Osteocyte (in vitro differentiated cells): ENCODE measurements around the gene PSTPIP1. TPM values are rescaled to one million over a fixed set of nuclear protein-coding genes. Genes with fewer than 3 reads are reported as not detected.

Experiments
- DNase-seq: peaks from one replicate; pipeline ENCODE4 v3.0.0; 2021; ENCODE audit warnings: mixed read lengths; ENCODE audit not compliant: unreplicated experiment; ENCODE audit errors: extremely low spot score
- H3K27ac Mint-ChIP-seq: one replicate; pipeline ENCODE4 v1.8.0; 2021; ENCODE audit warnings: mild to moderate bottlenecking, mixed read lengths; ENCODE audit not compliant: unreplicated experiment
- H3K27me3 Mint-ChIP-seq: one replicate; pipeline ENCODE4 v1.8.0; 2021; ENCODE audit warnings: mixed read lengths; ENCODE audit not compliant: unreplicated experiment
- H3K36me3 Mint-ChIP-seq: one replicate; pipeline ENCODE4 v1.8.0; 2021; ENCODE audit warnings: mixed read lengths; ENCODE audit not compliant: unreplicated experiment
- H3K4me1 Mint-ChIP-seq: one replicate; pipeline ENCODE4 v1.8.0; 2021; ENCODE audit warnings: mixed read lengths; ENCODE audit not compliant: unreplicated experiment
- H3K4me3 Mint-ChIP-seq: one replicate; pipeline ENCODE4 v1.8.0; 2021; ENCODE audit warnings: mild to moderate bottlenecking, moderate library complexity, mixed read lengths; ENCODE audit not compliant: unreplicated experiment
- H3K9me3 Mint-ChIP-seq: one replicate; pipeline ENCODE4 v1.8.0; 2021; ENCODE audit warnings: mixed read lengths; ENCODE audit not compliant: unreplicated experiment
- total RNA-seq: library from RNA; stranded (reverse); gene quantifications from 2 replicates; pipeline ENCODE4 v1.2.1, GENCODE V29; 2021
- TF ChIP-seq, protein P1 (sequence below): fragments of 200-600 bp; sonication (generic); IDR thresholded peaks from 2 replicates; pipeline ENCODE4 v1.5.0; 2021; ENCODE audit warnings: antibody characterized with exemption, mild to moderate bottlenecking, moderate library complexity

Gene PSTPIP1
- total RNA-seq, 1 donor from 2014 or later, result not detected

GRCh38 chr15:77017091-77017660, 22.2 kb downstream of the PSTPIP1 start:
- TF ChIP-seq, protein P1, sequence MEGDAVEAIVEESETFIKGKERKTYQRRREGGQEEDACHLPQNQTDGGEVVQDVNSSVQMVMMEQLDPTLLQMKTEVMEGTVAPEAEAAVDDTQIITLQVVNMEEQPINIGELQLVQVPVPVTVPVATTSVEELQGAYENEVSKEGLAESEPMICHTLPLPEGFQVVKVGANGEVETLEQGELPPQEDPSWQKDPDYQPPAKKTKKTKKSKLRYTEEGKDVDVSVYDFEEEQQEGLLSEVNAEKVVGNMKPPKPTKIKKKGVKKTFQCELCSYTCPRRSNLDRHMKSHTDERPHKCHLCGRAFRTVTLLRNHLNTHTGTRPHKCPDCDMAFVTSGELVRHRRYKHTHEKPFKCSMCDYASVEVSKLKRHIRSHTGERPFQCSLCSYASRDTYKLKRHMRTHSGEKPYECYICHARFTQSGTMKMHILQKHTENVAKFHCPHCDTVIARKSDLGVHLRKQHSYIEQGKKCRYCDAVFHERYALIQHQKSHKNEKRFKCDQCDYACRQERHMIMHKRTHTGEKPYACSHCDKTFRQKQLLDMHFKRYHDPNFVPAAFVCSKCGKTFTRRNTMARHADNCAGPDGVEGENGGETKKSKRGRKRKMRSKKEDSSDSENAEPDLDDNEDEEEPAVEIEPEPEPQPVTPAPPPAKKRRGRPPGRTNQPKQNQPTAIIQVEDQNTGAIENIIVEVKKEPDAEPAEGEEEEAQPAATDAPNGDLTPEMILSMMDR, result no peak
- Mint-ChIP-seq H3K27me3 (no peaks in the 10 kb centered on the region), H3K9me3 (no peaks in the 10 kb centered on the region), H3K36me3 (no peaks in the 10 kb centered on the region), H3K4me1 (peaks cover 14% of the 10 kb centered on the region), H3K4me3 (no peak overlapping the region), H3K27ac (no peak overlapping the region)
- no peak for DNase-seq

DNA sequence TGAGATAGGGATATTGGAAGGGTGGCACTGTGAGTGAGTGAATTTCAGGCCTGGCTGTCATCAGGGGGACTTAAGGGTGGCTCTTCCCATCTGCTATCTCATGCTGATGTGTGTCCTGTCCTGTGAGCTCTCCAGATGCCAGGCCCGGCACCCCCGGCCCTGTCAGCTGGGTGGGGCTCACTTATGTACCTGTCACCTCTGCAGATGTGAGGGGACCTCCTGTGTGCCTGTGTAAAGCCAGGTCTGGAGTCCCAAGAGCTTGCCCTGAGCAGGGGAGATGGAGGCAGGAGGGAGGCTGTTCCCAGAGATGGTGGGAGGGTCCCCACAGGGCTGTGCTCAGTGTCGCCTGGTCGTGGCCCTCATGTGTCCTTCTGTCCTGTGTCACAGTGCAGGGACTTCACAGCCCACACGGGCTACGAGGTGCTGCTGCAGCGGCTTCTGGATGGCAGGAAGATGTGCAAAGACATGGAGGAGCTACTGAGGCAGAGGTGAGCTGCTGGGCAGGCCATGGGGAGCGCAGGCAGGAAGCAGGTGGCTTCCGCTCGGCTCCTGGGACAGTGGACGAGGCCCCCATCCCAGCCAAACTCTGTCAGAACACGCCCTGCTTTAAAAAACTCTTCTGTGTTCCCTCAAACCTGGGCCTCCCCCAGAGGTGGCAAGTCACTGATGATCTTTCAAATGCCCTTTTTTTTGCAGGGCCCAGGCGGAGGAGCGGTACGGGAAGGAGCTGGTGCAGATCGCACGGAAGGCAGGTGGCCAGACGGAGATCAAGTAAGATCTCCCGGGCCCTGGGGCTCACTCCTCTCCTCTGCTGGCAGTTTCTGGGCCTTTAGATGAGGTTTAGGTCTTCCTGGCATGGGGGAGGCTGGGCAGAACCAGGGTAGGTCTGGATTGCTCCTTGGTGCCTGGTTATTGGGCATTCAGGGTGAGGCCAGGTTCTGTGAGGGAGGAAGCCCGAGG, 23.1 kb downstream of the PSTPIP1 start:
- TF ChIP-seq, protein P1, result no peak
- Mint-ChIP-seq H3K9me3 (no peaks in the 10 kb centered on the region), H3K27ac (no peak overlapping the region), H3K36me3 (no peaks in the 10 kb centered on the region), H3K27me3 (no peaks in the 10 kb centered on the region), H3K4me1 (peaks cover 20% of the 10 kb centered on the region), H3K4me3 (no peak overlapping the region)
- no peak for DNase-seq

DNA sequence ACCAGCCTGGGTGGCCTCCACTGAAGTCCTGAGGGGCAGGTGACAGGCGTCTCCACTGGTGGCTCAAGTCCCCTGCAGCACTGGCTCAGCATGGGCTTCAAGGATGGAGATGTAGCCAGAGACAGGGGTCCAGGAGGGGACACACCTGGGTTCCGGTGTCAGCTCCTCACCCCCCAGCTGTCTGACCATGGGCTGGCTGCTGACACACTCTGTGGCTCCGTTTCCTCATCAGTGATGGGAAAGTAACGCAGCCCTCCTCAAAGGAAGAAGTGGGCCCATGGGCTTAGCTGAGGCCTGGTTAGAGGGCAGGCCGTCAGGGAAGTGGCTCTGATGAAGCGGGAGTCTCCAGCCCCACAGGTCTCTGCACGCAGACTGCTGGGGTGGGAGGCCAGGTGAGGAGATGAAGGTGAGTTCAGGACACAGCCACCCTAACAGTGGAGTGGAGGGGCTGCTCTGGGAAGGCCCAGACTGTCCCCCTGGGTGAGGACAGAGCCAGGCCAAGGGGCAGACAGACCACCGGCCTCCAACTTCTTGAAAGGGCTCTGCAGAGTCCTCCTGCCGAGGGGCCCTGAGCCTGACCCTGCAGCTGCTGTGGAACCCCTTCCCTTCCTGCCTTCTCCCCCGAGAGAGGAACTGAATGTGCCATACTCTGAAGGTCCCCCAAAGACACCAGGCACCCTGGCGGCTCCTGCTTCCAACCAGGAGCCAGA, 24.0 kb downstream of the PSTPIP1 start:
- H3K36me3 Mint-ChIP-seq, result no peaks in the 10 kb centered on the region
- H3K9me3 Mint-ChIP-seq, result no peaks in the 10 kb centered on the region
- no peaks in the 10 kb centered on the region for H3K27me3 Mint-ChIP-seq
- no peak overlapping the region for H3K27ac Mint-ChIP-seq
- TF ChIP-seq, protein P1, result no peak
- DNase-seq, result no peak
- no peak overlapping the region for H3K4me3 Mint-ChIP-seq
- peaks cover 20% of the 10 kb centered on the region for H3K4me1 Mint-ChIP-seq

DNA sequence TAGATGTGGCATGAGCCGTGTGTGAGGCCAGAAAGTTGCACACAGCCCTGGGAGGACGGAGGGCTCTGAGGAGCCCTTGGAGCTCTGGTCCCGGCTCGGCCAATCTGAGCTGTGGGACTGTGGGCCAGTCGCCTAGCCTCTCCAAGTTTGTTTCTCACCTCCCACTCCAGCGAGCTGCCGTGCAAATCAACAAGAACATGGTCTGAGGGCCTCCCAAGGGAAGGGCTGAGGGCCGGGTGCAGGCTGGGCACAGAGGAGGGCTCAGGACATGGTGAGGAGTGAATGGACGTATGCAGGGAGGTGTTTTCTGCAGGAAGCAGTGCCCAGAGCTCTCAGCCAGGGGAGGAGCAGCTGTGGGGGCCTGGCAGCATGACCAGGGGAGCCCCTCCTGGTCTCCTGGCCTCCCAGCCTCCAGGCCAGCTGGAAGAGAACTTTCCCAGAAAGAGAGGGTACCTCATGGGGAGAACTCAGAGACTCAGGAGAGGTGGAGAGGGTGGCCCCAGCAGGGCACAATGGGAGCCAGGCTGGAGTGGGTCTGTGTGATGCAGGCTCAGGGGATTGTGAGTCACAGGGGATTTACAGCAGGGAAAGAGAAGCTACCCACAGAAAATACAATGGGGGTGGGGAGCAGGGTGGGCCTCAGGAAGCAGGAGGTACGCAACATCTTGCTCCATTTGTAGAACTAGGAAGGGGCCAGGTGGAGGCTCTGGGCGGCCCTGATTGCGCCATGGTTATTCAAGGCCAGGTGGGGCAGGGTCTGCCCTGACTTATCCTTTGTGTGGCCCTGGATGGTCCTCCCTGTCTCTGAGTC, 24.8 kb downstream of the PSTPIP1 start:
- DNase-seq, result no peak
- TF ChIP-seq, protein P1, result no peak
- Mint-ChIP-seq H3K36me3 (no peaks in the 10 kb centered on the region), H3K9me3 (no peaks in the 10 kb centered on the region), H3K4me1 (peaks cover 23% of the 10 kb centered on the region), H3K27me3 (no peaks in the 10 kb centered on the region), H3K27ac (no peak overlapping the region), H3K4me3 (no peak overlapping the region)
